ENCODE results near the gene TGFBR2.

Gene TGFBR2

DNA sequence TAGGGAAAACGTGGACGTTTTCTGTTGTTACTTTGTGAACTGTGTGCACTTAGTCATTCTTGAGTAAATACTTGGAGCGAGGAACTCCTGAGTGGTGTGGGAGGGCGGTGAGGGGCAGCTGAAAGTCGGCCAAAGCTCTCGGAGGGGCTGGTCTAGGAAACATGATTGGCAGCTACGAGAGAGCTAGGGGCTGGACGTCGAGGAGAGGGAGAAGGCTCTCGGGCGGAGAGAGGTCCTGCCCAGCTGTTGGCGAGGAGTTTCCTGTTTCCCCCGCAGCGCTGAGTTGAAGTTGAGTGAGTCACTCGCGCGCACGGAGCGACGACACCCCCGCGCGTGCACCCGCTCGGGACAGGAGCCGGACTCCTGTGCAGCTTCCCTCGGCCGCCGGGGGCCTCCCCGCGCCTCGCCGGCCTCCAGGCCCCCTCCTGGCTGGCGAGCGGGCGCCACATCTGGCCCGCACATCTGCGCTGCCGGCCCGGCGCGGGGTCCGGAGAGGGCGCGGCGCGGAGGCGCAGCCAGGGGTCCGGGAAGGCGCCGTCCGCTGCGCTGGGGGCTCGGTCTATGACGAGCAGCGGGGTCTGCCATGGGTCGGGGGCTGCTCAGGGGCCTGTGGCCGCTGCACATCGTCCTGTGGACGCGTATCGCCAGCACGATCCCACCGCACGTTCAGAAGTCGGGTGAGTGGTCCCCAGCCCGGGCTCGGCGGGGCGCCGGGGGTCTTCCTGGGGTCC is at the start of gene TGFBR2:
TSS of gene TGFBR2 (plus strand) at position 301 of the 731 bp plus-strand sequence. CDS start at position 584, 283 bp downstream.
- TF ChIP-seq GATA3 (IDR thresholded peaks at IDR 0.05; ENCODE audit: low read depth, low read length) (no peak), GATA2 (IDR thresholded peaks at IDR 0.05; ENCODE audit: low read depth, low read length) (no peak; the same call in 1 of the 2 replicates)

GRCh38 chr3:30557746-30558303 is 48.6 kb upstream of the TGFBR2 start:
- TF ChIP-seq GATA2 (IDR thresholded peaks at IDR 0.05; ENCODE audit: low read depth, low read length) (no peak), GATA3 (IDR thresholded peaks at IDR 0.05; ENCODE audit: low read depth, low read length) (no peak)

GRCh38 chr3:30563956-30564355 is 42.4 kb upstream of the TGFBR2 start:
- TF ChIP-seq GATA2 (IDR thresholded peaks at IDR 0.05; ENCODE audit: low read depth, low read length) (no peak), GATA3 (IDR thresholded peaks at IDR 0.05; ENCODE audit: low read depth, low read length) (no peak)

GRCh38 chr3:30567139-30567753 is 39.2 kb upstream of the TGFBR2 start:
- TF ChIP-seq GATA3 (IDR thresholded peaks at IDR 0.05; ENCODE audit: low read depth, low read length) (no peak), GATA2 (IDR thresholded peaks at IDR 0.05; ENCODE audit: low read depth, low read length) (no peak)

DNA sequence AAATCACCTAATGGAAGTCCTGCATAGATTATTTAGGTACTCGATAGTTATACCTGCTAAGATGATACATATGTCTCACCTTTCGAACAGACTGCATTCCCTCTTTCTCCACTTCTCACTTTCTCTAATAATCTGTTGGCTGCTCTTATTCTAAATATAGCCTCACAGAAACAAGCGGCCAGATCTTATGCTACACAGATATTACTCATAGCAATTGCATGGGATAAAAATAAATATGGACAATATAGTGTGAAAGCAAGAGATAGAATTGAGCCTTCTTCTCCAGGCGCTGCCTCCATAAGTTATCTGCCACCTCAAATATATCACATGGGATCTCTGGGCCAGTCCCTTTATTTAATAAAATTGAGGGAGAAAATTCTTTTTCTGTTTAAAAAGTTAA is 29.5 kb upstream of the TGFBR2 start:
- TF ChIP-seq GATA3 (IDR thresholded peaks at IDR 0.05; ENCODE audit: low read depth, low read length): no peak
- no peak for TF ChIP-seq GATA2 (IDR thresholded peaks at IDR 0.05; ENCODE audit: low read depth, low read length)

DNA sequence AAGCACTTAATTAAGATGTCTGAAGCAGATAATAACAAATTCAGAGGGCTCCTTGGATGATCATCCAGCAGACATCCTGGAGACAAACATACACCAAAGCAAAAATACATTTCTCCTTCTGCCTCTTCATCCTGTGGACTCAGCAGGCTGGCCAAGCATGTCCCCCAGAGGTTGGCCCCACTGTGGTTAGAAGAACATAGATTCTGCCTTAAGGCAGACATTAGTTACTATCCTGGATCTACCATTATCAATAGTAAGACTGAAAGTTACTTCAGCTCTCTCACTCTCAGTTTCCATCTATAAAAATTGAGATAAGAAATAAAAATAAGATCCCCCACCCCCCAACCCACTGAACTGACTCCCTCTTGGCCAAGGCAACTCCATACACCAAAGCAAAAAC is 28.6 kb upstream of the TGFBR2 start:
- no peak for TF ChIP-seq GATA2 (IDR thresholded peaks at IDR 0.05; ENCODE audit: low read depth, low read length)
- TF ChIP-seq GATA3 (IDR thresholded peaks at IDR 0.05; ENCODE audit: low read depth, low read length): no peak

DNA sequence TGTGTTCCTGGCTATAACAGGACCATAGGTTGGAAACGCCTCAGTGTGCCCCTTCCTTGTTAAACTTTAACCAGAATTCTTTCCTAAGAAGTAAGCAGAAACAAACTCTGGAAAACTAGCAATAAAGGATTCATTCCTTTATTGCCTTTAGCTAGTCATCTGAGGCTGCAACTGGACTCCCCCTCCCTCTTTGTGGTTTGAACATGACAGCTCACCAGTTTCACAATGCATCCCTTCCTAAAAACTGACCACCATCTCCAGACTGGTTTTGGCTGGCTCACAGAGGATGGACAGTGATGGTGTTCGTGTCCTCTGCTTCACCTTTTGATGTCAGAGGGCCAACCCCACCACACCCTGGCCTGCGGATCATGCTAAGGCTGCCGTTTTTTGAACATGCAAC is 27.9 kb upstream of the TGFBR2 start:
- TF ChIP-seq GATA2 (IDR thresholded peaks at IDR 0.05; ENCODE audit: low read depth, low read length): no peak
- no peak for TF ChIP-seq GATA3 (IDR thresholded peaks at IDR 0.05; ENCODE audit: low read depth, low read length)

GRCh38 chr3:30578986-30579579 is 27.3 kb upstream of the TGFBR2 start:
- TF ChIP-seq GATA3 (IDR thresholded peaks at IDR 0.05; ENCODE audit: low read depth, low read length) (no peak), GATA2 (IDR thresholded peaks at IDR 0.05; ENCODE audit: low read depth, low read length) (no peak)

DNA sequence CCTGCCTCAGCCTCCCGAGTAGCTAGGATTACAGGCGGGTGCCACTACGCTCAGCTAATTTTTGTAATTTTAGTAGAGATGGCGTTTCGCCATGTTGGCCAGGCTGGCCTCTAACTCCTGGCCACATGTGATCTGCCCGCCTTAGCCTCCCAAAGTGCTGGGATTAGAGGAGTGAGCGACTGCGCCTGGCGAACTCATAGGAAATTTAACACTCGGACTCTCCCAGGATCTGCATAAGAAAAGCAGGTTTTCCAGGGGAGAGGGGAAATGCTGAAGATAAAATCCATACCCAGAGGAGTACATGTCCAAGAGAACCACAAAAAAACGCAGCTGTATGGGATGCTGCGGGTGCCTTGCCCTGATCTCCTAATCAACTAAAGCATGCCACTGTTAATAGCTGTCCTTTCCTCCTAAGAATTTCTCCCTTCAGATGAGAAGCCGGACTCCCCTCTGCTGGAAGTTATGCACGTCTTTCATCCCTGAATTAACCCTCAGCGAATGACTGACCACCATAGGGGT is 25.3 kb upstream of the TGFBR2 start:
- TF ChIP-seq GATA2 (IDR thresholded peaks at IDR 0.05; ENCODE audit: low read depth, low read length) (no peak), GATA3 (IDR thresholded peaks at IDR 0.05; ENCODE audit: low read depth, low read length) (no peak)

GRCh38 chr3:30581982-30582381 is 24.4 kb upstream of the TGFBR2 start:
- TF ChIP-seq GATA3 (IDR thresholded peaks at IDR 0.05; ENCODE audit: low read depth, low read length) (no peak), GATA2 (IDR thresholded peaks at IDR 0.05; ENCODE audit: low read depth, low read length) (no peak)

DNA sequence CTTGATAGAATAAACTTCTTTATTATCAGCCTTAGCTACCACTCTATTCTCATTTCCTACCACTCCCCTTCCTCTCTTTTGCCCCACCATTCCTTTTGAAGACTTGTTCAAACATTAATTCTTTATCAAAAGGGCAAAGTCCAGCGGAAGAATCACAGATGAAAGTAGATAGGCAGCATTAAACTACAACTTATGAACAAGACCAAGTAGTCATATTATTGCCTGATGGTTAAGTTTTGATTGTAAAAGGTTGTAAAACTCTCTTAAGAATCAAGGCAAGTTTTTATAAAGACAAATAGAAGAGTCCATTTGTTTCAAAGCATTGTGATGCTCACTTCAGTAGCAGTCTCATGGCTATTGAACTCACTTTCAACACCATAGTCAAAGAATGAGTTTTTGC is 22.4 kb upstream of the TGFBR2 start:
- TF ChIP-seq GATA2 (IDR thresholded peaks at IDR 0.05; ENCODE audit: low read depth, low read length): no peak

DNA sequence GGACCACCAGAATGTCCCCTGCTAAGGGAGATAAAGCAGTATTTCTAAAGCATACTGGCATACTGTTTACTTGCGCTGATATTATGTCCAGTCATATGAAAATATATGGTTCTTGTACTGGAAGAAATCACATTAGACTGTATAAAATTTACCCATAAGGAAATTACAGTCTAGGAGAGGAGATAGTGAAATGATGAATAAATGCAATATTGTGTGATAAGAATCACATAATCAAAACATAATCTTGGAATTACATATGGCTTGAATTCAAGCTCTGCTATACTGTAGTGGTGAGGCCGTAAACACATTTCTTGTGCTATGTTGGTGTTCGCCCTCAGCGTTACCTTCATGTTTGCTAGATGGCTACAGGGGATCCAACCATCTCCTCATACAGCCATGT is 20.7 kb upstream of the TGFBR2 start:
- TF ChIP-seq GATA3 (IDR thresholded peaks at IDR 0.05; ENCODE audit: low read depth, low read length) (peak; percentile 63), GATA2 (IDR thresholded peaks at IDR 0.05; ENCODE audit: low read depth, low read length) (no peak)

DNA sequence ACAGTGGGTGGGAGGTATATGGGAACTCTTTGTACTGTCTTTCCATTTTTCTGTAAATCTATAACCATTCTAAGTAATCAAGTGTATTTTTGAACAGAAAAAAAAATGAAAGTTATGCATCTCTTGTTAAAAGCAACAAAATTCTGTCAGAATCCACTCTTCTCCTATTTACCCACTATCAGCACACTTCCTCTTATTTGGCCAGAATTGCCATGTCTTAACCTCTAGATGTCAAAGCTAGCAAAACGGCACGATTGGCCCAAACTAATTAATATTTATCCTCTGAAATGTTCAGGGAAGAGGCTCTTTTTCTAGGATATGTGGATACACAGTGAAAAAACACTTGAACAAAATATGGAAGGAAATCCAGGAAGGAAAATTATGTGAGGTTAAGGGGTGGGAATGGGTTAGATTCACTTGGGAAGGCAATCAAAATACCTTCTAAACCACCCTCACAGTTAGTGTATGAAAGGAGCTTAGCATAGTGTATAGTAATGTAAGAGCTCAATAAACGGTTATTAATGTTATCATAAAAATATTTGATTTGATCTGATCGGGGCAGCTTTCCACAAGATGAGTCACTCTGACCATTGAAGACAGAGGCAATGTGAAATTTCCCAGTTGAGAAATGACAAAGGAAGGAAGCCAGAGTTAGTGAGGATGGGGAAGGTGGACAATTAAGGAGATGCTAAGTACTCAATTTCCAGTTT is 20.1 kb upstream of the TGFBR2 start:
- no peak for TF ChIP-seq GATA2 (IDR thresholded peaks at IDR 0.05; ENCODE audit: low read depth, low read length)
- no peak for TF ChIP-seq GATA3 (IDR thresholded peaks at IDR 0.05; ENCODE audit: low read depth, low read length)
